Activated CD4-positive, alpha-beta memory T cell treated with anti-CD3 and anti-CD28 coated beads, Interleukin-2, amount 10 ng/mL, durations not matched to agents 7 days and 5 days (primary cell): ENCODE results near the gene TSPAN2. TPM values are rescaled to one million over a fixed set of nuclear protein-coding genes. Genes with fewer than 3 reads are reported as not detected.

ENCODE experiments used
- CTCF ChIA-PET: fragments of 350-600 bp; sonication (Branson Sonifier 250); formaldehyde crosslinking; loops from one replicate; lab custom pipeline; 2021; ENCODE audit warnings: antibody characterized with exemption, inconsistent platforms; lab: Charles Lee
- POLR2A ChIA-PET: fragments of 350-600 bp; sonication (Branson Sonifier 250); formaldehyde crosslinking; loops from one replicate; lab custom pipeline; 2021; ENCODE audit warnings: antibody characterized with exemption; lab: Charles Lee
- DNase-seq: peaks from one replicate; pipeline ENCODE4 v3.0.0-alpha.2; 2020
- H3K27ac Mint-ChIP-seq: one replicate; pipeline ENCODE4 v1.8.0; 2021; ENCODE audit warnings: mild to moderate bottlenecking, mixed read lengths
- H3K27me3 Mint-ChIP-seq: one replicate; pipeline ENCODE4 v1.8.0; 2021; ENCODE audit warnings: mixed read lengths
- H3K36me3 Mint-ChIP-seq: one replicate; pipeline ENCODE4 v1.8.0; 2021; ENCODE audit warnings: low read depth, mixed read lengths
- H3K4me1 Mint-ChIP-seq: one replicate; pipeline ENCODE4 v1.8.0; 2021; ENCODE audit warnings: mixed read lengths
- H3K4me3 Mint-ChIP-seq: one replicate; pipeline ENCODE4 v1.8.0; 2021; ENCODE audit warnings: mild to moderate bottlenecking, mixed read lengths
- H3K9me3 Mint-ChIP-seq: one replicate; pipeline ENCODE4 v1.8.0; 2021; ENCODE audit warnings: mixed read lengths
- total RNA-seq, 2 experiments: library from RNA; stranded (reverse); gene quantifications; one replicate each; pipeline ENCODE4 v1.2.3, GENCODE V29; 2021

The TSPAN2 gene
- total RNA-seq, 2 experiments from 2014 or later, result 2.4 to 3.4 TPM

GRCh38 chr1:115086176-115086830 lies 3.0 kb downstream of the TSPAN2 start:
- CTCF ChIA-PET, result interaction anchor here (1.1 to 1.5 kb wide), 2 partner anchors 33 to 110 kb away, joined by 3 to 6 read pairs; no protein-coding TSS in a partner anchor
- Mint-ChIP-seq H3K27me3 (peaks cover 7% of the 10 kb centered on the region), H3K9me3 (peaks cover under 1% of the 10 kb centered on the region), H3K4me1 (peaks cover 31% of the 10 kb centered on the region), H3K4me3 (no peak overlapping the region), H3K36me3 (no peaks in the 10 kb centered on the region), H3K27ac (no peak overlapping the region)
- POLR2A ChIA-PET, result interaction anchor here (0.7 kb wide), 1 partner anchor 13 kb away, joined by 3 read pairs; no protein-coding TSS in a partner anchor
- DNase-seq, result no peak

- no peak for DNase-seq
- Mint-ChIP-seq H3K36me3 (no peaks in the 10 kb centered on the region), H3K4me3 (no peak overlapping the region), H3K27ac (no peak overlapping the region), H3K27me3 (peaks cover 7% of the 10 kb centered on the region), H3K4me1 (peaks cover 23% of the 10 kb centered on the region), H3K9me3 (no peaks in the 10 kb centered on the region)
- ChIA-PET POLR2A (interaction anchor here (1.2 kb wide), 1 partner anchor 14 kb away, joined by 3 read pairs; no protein-coding TSS in a partner anchor), CTCF (interaction anchor here (1.5 kb wide), 1 partner anchor 32 kb away, joined by 6 read pairs; no protein-coding TSS in a partner anchor)
Observed at GRCh38 chr1:115084902-115085511, 4.3 kb downstream of the TSPAN2 start.

- H3K4me1 Mint-ChIP-seq, result peaks cover 12% of the 10 kb centered on the region
- POLR2A ChIA-PET, result no interaction called here
- CTCF ChIA-PET, result no interaction called here
Observed at GRCh38 chr1:115082949-115083348, 6.4 kb downstream of the TSPAN2 start.

GRCh38 chr1:115078708-115079107 lies 10.6 kb downstream of the TSPAN2 start:
- DNase-seq, result no peak
- no peak overlapping the region for H3K4me3 Mint-ChIP-seq
- no peaks in the 10 kb centered on the region for H3K9me3 Mint-ChIP-seq
- ChIA-PET POLR2A (interaction anchor here (1.9 kb wide), 1 partner anchor 10 kb away, joined by 5 read pairs; no protein-coding TSS in a partner anchor), CTCF (interaction anchor here (1.0 kb wide), 1 partner anchor 26 kb away, joined by 3 read pairs; no protein-coding TSS in a partner anchor)
- H3K36me3 Mint-ChIP-seq, result no peaks in the 10 kb centered on the region
- no peaks in the 10 kb centered on the region for H3K4me1 Mint-ChIP-seq
- H3K27ac Mint-ChIP-seq, result no peak overlapping the region
- peaks cover 6% of the 10 kb centered on the region for H3K27me3 Mint-ChIP-seq

More at GRCh38 chr1:115082949-115083348, 6.4 kb downstream of the TSPAN2 start:
- H3K36me3 Mint-ChIP-seq, result no peaks in the 10 kb centered on the region
- H3K4me3 Mint-ChIP-seq, result no peak overlapping the region
- DNase-seq, result no peak
- H3K9me3 Mint-ChIP-seq, result no peaks in the 10 kb centered on the region
- no peaks in the 10 kb centered on the region for H3K27me3 Mint-ChIP-seq
- H3K27ac Mint-ChIP-seq, result no peak overlapping the region

- no peak for DNase-seq
- H3K9me3 Mint-ChIP-seq, result no peaks in the 10 kb centered on the region
- CTCF ChIA-PET, result interaction anchor here (1.0 kb wide), 1 partner anchor 25 kb away, joined by 3 read pairs; no protein-coding TSS in a partner anchor
- H3K27ac Mint-ChIP-seq, result no peak overlapping the region
- H3K36me3 Mint-ChIP-seq, result no peaks in the 10 kb centered on the region
- POLR2A ChIA-PET, result interaction anchor here (1.9 kb wide), 1 partner anchor 10 kb away, joined by 5 read pairs; no protein-coding TSS in a partner anchor
- H3K27me3 Mint-ChIP-seq, result peaks cover 6% of the 10 kb centered on the region
- peaks cover 3% of the 10 kb centered on the region for H3K4me1 Mint-ChIP-seq
- no peak overlapping the region for H3K4me3 Mint-ChIP-seq
Observed at GRCh38 chr1:115077984-115078330, 11.3 kb downstream of the TSPAN2 start.

GRCh38 chr1:115077286-115077983 lies 11.9 kb downstream of the TSPAN2 start:
- Mint-ChIP-seq H3K4me3 (no peak overlapping the region), H3K27me3 (peaks cover 6% of the 10 kb centered on the region), H3K27ac (no peak overlapping the region), H3K9me3 (no peaks in the 10 kb centered on the region), H3K36me3 (no peaks in the 10 kb centered on the region), H3K4me1 (peaks cover 3% of the 10 kb centered on the region)
- POLR2A ChIA-PET, result no interaction called here
- DNase-seq, result no peak
- CTCF ChIA-PET, result interaction anchor here (1.0 kb wide), 1 partner anchor 25 kb away, joined by 3 read pairs; no protein-coding TSS in a partner anchor

- ChIA-PET CTCF (no interaction called here), POLR2A (no interaction called here)
- DNase-seq, result no peak
- Mint-ChIP-seq H3K4me1 (peaks cover 11% of the 10 kb centered on the region), H3K27me3 (peaks cover 6% of the 10 kb centered on the region), H3K4me3 (no peak overlapping the region), H3K27ac (no peak overlapping the region), H3K36me3 (no peaks in the 10 kb centered on the region), H3K9me3 (no peaks in the 10 kb centered on the region)
Observed at GRCh38 chr1:115076384-115076915, 12.9 kb downstream of the TSPAN2 start.

GRCh38 chr1:115074839-115075534 lies 14.3 kb downstream of the TSPAN2 start:
- Mint-ChIP-seq H3K4me3 (no peak overlapping the region), H3K27me3 (peaks cover 6% of the 10 kb centered on the region), H3K9me3 (no peaks in the 10 kb centered on the region), H3K4me1 (peaks cover 13% of the 10 kb centered on the region), H3K36me3 (no peaks in the 10 kb centered on the region), H3K27ac (no peak overlapping the region)
- ChIA-PET CTCF (no interaction called here), POLR2A (no interaction called here)
- DNase-seq, result no peak

- Mint-ChIP-seq H3K27me3 (peaks cover 6% of the 10 kb centered on the region), H3K4me3 (no peak overlapping the region), H3K4me1 (peaks cover 13% of the 10 kb centered on the region), H3K27ac (no peak overlapping the region), H3K36me3 (no peaks in the 10 kb centered on the region), H3K9me3 (no peaks in the 10 kb centered on the region)
- ChIA-PET CTCF (no interaction called here), POLR2A (no interaction called here)
- no peak for DNase-seq
Observed at GRCh38 chr1:115073298-115074087, 15.8 kb downstream of the TSPAN2 start.

GRCh38 chr1:115071012-115071664 lies 18.2 kb downstream of the TSPAN2 start:
- no peaks in the 10 kb centered on the region for H3K36me3 Mint-ChIP-seq
- ChIA-PET CTCF (no interaction called here), POLR2A (interaction anchor here (1.2 to 1.8 kb wide), 2 partner anchors 9 to 28 kb away, joined by 3 to 7 read pairs; no protein-coding TSS in a partner anchor)
- no peak overlapping the region for H3K27ac Mint-ChIP-seq
- no peak overlapping the region for H3K4me3 Mint-ChIP-seq
- peaks cover 16% of the 10 kb centered on the region for H3K4me1 Mint-ChIP-seq
- H3K27me3 Mint-ChIP-seq, result peaks cover 5% of the 10 kb centered on the region
- DNase-seq, result no peak
- no peaks in the 10 kb centered on the region for H3K9me3 Mint-ChIP-seq

GRCh38 chr1:115069659-115070308 lies 19.5 kb downstream of the TSPAN2 start:
- Mint-ChIP-seq H3K27ac (no peak overlapping the region), H3K27me3 (no peaks in the 10 kb centered on the region), H3K36me3 (no peaks in the 10 kb centered on the region), H3K9me3 (no peaks in the 10 kb centered on the region), H3K4me3 (no peak overlapping the region), H3K4me1 (peaks cover 18% of the 10 kb centered on the region)
- POLR2A ChIA-PET, result no interaction called here
- CTCF ChIA-PET, result no interaction called here
- DNase-seq, result no peak
